K562 (cell line): ENCODE data around the gene ELAVL3. TPM values are rescaled to one million over a fixed set of nuclear protein-coding genes. Genes with fewer than 3 reads are reported as not detected.

Source experiments
- ATF7 ChIP-seq: fragments of 450-650 bp; IDR thresholded peaks from 2 replicates; pipeline ENCODE4 v1.7.1; 2014; ENCODE audit warnings: mild to moderate bottlenecking, moderate library complexity
- CBFA2T3 ChIP-seq: fragments of 450-650 bp; IDR thresholded peaks from 2 replicates; pipeline ENCODE4 v1.6.1; 2017
- CBX3 ChIP-seq, 2 experiments: IDR thresholded peaks; 1 replicate in 1 of 2; 2 replicates in 1 of 2; pipeline ENCODE4 v1.6.1; 2012; ENCODE audit warnings: inconsistent platforms in 2 of 2, low read length in 2 of 2, borderline replicate concordance in 1 of 2, control low read depth in 1 of 2
- CHD2 ChIP-seq: IDR thresholded peaks from 2 replicates; pipeline ENCODE4 v1.6.1; 2011; ENCODE audit warnings: low read depth, low read length
- CSDE1 ChIP-seq, 2 experiments: fragments of 450-650 bp; IDR thresholded peaks; 2 replicates each; pipeline ENCODE4 v1.6.1; 2016; ENCODE audit warnings: mild to moderate bottlenecking in 1 of 2
- EGR1 ChIP-seq: fragments of 450-650 bp; conservative IDR thresholded peaks from 2 replicates; pipeline ENCODE4 v1.6.1; 2017; ENCODE audit warnings: mild to moderate bottlenecking
- ETV5 ChIP-seq: sonication (generic); formaldehyde crosslinking; IDR thresholded peaks from 2 replicates; pipeline ENCODE4 v1.4.0; 2020; ENCODE audit warnings: low read depth, mild to moderate bottlenecking, missing genetic modification reagents
- FIP1L1 ChIP-seq: fragments of 200-400 bp; formaldehyde crosslinking; IDR thresholded peaks from 2 replicates; pipeline ENCODE4 v1.6.1; 2018; ENCODE audit warnings: mild to moderate bottlenecking, low read depth, low read length; ENCODE audit not compliant: poor library complexity, severe bottlenecking
- HDAC1 ChIP-seq, 2 experiments: fragments of 450-650 bp; IDR thresholded peaks; 2 replicates each; pipeline ENCODE4 v1.6.1; 2016 to 2017; ENCODE audit warnings: inconsistent platforms in 1 of 2, mild to moderate bottlenecking in 1 of 2, moderate library complexity in 1 of 2
- JUND ChIP-seq, 2 experiments: IDR thresholded peaks; 2 replicates in 1 of 2; 3 replicates in 1 of 2; pipeline ENCODE4 v1.6.1; 2011; ENCODE audit warnings: borderline replicate concordance in 2 of 2, low read depth in 2 of 2, low read length in 2 of 2, improper control_type of control experiment in 1 of 2, missing biosample characterization in 1 of 2, missing genetic modification characterization in 1 of 2, missing genetic modification reagents in 1 of 2
- KAT2B ChIP-seq: IDR thresholded peaks from one replicate; pipeline ENCODE4 v1.6.1; 2012; ENCODE audit warnings: low read depth, mild to moderate bottlenecking, control low read depth, inconsistent platforms, low read length, moderate library complexity
- KLF1 ChIP-seq: fragments of 450-650 bp; IDR thresholded peaks from 2 replicates; pipeline ENCODE4 v1.6.1; 2016; ENCODE audit warnings: missing genetic modification characterization, missing compliant biosample characterization
- MXI1 ChIP-seq: IDR thresholded peaks from 2 replicates; pipeline ENCODE4 v1.6.1; 2011; ENCODE audit warnings: low read depth, mild to moderate bottlenecking, improper control_type of control experiment, low read length
- NEUROD1 ChIP-seq: fragments of 150-350 bp; IDR thresholded peaks from 2 replicates; pipeline ENCODE4 v1.6.1; 2014; ENCODE audit warnings: borderline replicate concordance, low read length, low read depth; ENCODE audit not compliant: partially characterized antibody
- PKNOX1 ChIP-seq: fragments of 450-650 bp; IDR thresholded peaks from 2 replicates; pipeline ENCODE4 v1.6.1; 2016
- PPARD ChIP-seq: fragments of 250-450 bp; sonication (Bioruptor Pico); IDR thresholded peaks from 2 replicates; pipeline ENCODE4 v1.8.0; 2022; ENCODE audit warnings: inconsistent platforms, mild to moderate bottlenecking, moderate library complexity
- SAP30 ChIP-seq: fragments of 200-600 bp; sonication (generic); IDR thresholded peaks from 2 replicates; pipeline ENCODE4 v1.6.1; 2012; ENCODE audit warnings: borderline replicate concordance, low read depth, mild to moderate bottlenecking, moderate library complexity, low read length, control low read depth, inconsistent platforms; ENCODE audit not compliant: insufficient read depth, poor library complexity, severe bottlenecking
- SOX6 ChIP-seq: fragments of 450-650 bp; IDR thresholded peaks from 2 replicates; pipeline ENCODE4 v1.6.1; 2014; ENCODE audit warnings: mild to moderate bottlenecking
- SP1 ChIP-seq: sonication (generic); formaldehyde crosslinking; IDR thresholded peaks from 2 replicates; pipeline ENCODE4 v1.8.1; 2022; ENCODE audit warnings: mild to moderate bottlenecking, missing genetic modification reagents
- ZBTB33 ChIP-seq: sonication (generic); formaldehyde crosslinking; IDR thresholded peaks from 2 replicates; pipeline ENCODE4 v1.8.1; 2023; ENCODE audit warnings: mild to moderate bottlenecking, missing genetic modification reagents
- ZFP91 ChIP-seq: sonication (generic); formaldehyde crosslinking; IDR thresholded peaks from 2 replicates; pipeline ENCODE4 v1.8.0; 2022; ENCODE audit warnings: mild to moderate bottlenecking, missing genetic modification reagents
- ZNF511 ChIP-seq: sonication (generic); formaldehyde crosslinking; IDR thresholded peaks from 2 replicates; pipeline ENCODE4 v1.8.0; 2022; ENCODE audit warnings: mild to moderate bottlenecking, missing genetic modification reagents
- polyA plus RNA-seq, 8 experiments: library from polyadenylated mRNA; depleted of rRNA in 4 of 8; stranded (reverse) in 5 of 8; unstranded in 3 of 8; fragments of >200 nt; fragmentation: Nextera tagmentation in 2 of 8; fragmentation: Illumina TruSeq in 1 of 8; extraction: Ambion mirVana in 2 of 8; extraction: Trizol in 1 of 8; gene quantifications; 2 replicates each; pipeline versions ENCODE4 v1.2.1 to v1.2.3, GENCODE V29; 2011 to 2014; ENCODE audit warnings: inconsistent platforms in 1 of 8, missing spikeins in 1 of 8
- total RNA-seq, 7 experiments: library from RNA; depleted of rRNA in 6 of 7; stranded (reverse); fragments of >200 nt in 6 of 7; fragmentation: Illumina TruSeq in 2 of 7; extraction: Trizol in 2 of 7; gene quantifications; 2 replicates each; pipeline versions ENCODE4 v1.2.1 to v1.2.3, GENCODE V29; 2011 to 2021; ENCODE audit warnings: low replicate concordance in 1 of 7

The ELAVL3 gene
- total and polyA plus RNA-seq, 9 of the 15 experiments (the other 6 are each of a cell fraction or from before 2014, with no cell fraction given): not detected

- TF ChIP-seq PKNOX1: peak; percentile 57; the same call in 1 of the 2 replicates
- no peak for TF ChIP-seq CHD2
- TF ChIP-seq SOX6: 0 out of 2 replicates have a peak, but pooled peaks have one; percentile 15
- TF ChIP-seq KLF1: peak; percentile 96
- 0 out of 2 replicates have a peak, but pooled peaks have one; percentile 4 for TF ChIP-seq JUND (IDR thresholded peaks at IDR 0.05; ENCODE audit: borderline replicate concordance, low read depth, low read length)
- peak; percentile 6; the same call in 1 of the 3 replicates for TF ChIP-seq JUND (tag; IDR thresholded peaks at IDR 0.05; ENCODE audit: borderline replicate concordance, low read depth, low read length)
- TF ChIP-seq KAT2B: no peak
- no peak for TF ChIP-seq ZFP91
- TF ChIP-seq FIP1L1: peak; percentile 49
- TF ChIP-seq ETV5 (CRISPR knock-in tag): 0 out of 2 replicates have a peak, but pooled peaks have one; percentile 19
- TF ChIP-seq CBFA2T3: no peak
- no peak for TF ChIP-seq CSDE1 (IDR thresholded peaks at IDR 0.05)
- peak in 1 of 2 experiments; percentile 20; a peak in 1 of 4 replicates for TF ChIP-seq HDAC1 (IDR thresholded peaks at IDR 0.05)
- peak; percentile 94 for TF ChIP-seq ZNF511 (CRISPR knock-in tag)
- TF ChIP-seq PPARD (CRISPR knock-in tag): no peak
- TF ChIP-seq MXI1: peak; percentile 75
- peak; percentile 69 for TF ChIP-seq SAP30
- TF ChIP-seq ZBTB33: peak; percentile 75
- peak in 1 of 2 experiments; percentile 92; a peak in 1 of 3 replicates for TF ChIP-seq CBX3 (IDR thresholded peaks at IDR 0.05; ENCODE audit: borderline replicate concordance in 1 of 2, low read length in 2 of 2)
- TF ChIP-seq EGR1: peak; percentile 65
- peak; percentile 23 for TF ChIP-seq NEUROD1
- TF ChIP-seq SP1 (CRISPR knock-in tag): peak; percentile 86
- peak; percentile 38; the same call in 1 of the 2 replicates for TF ChIP-seq ATF7
Observed at GRCh38 chr19:11479090-11479897, 1.6 kb downstream of the ELAVL3 start (continued).
